Esophagus squamous epithelium (tissue), 5 donors: ENCODE results near the gene ARL8B. TPM values are rescaled to one million over a fixed set of nuclear protein-coding genes. Genes with fewer than 3 reads are reported as not detected.
"Not testable (repeated sequence)": the region's sequence is repeated elsewhere in the genome, so short reads cannot be mapped to it uniquely, and the experiment has no call there.

Source experiments
- DNase-seq: peaks from one replicate; lab custom pipeline; 2025; lab: John Stamatoyannopoulos, UW
- H3K27ac ChIP-seq, 4 donors: fragments of 200-600 bp; sonication (generic); one replicate each; pipeline ENCODE4 v1.5.1; 2016 to 2019; ENCODE audit warnings: mild to moderate bottlenecking in 1 of 4
- H3K27me3 ChIP-seq, 4 donors: fragments of 200-600 bp; sonication (generic); 1 replicate in 3 of 4; 2 replicates in 1 of 4; pipeline versions ENCODE4 v1.5.1 to v1.6.0; 2017 to 2021; ENCODE audit warnings: antibody characterized with exemption in 1 of 4
- H3K36me3 ChIP-seq, 3 donors: fragments of 200-600 bp; sonication (generic); one replicate each; pipeline ENCODE4 v1.5.1; 2016 to 2019
- H3K4me1 ChIP-seq, 3 donors: fragments of 200-600 bp; sonication (generic); one replicate each; pipeline ENCODE4 v1.5.1; 2017 to 2019
- H3K4me3 ChIP-seq, 4 donors: fragments of 200-600 bp; sonication (generic); 1 replicate in 3 of 4; 2 replicates in 1 of 4; pipeline ENCODE4 v1.5.1; 2016 to 2019; ENCODE audit warnings: mild to moderate bottlenecking in 2 of 4, moderate library complexity in 1 of 4
- H3K9me3 ChIP-seq, 3 donors: fragments of 200-600 bp; sonication (generic); one replicate each; pipeline ENCODE4 v1.5.1; 2016 to 2019
- CTCF ChIP-seq, 6 experiments: fragments of 450-650 bp in 4 of 6; fragments of 200-600 bp in 2 of 6; sonication (generic) in 2 of 6; IDR thresholded peaks; one replicate each; pipeline ENCODE4 v1.5.1; 2016 to 2019; ENCODE audit warnings: antibody characterized with exemption in 6 of 6, mild to moderate bottlenecking in 4 of 6, moderate library complexity in 4 of 6
- POLR2A ChIP-seq, 4 donors: fragments of 450-650 bp; IDR thresholded peaks; one replicate each; pipeline ENCODE4 v1.6.1; 2017; ENCODE audit warnings: antibody characterized with exemption in 4 of 4, mild to moderate bottlenecking in 4 of 4, moderate library complexity in 3 of 4
- WGBS, 2 donors: methylation state at CpG; one replicate each; pipeline ENCODE4 v1.1.5; 2018; 5-methylcytosine and 5-hydroxymethylcytosine counted together
- intact Hi-C: fragments of 100-400 bp; cut with DNase I; formaldehyde crosslinking; loops from one replicate; pipeline ENCODE4 v1.15.0; 2022
- total RNA-seq, 4 donors: library from RNA; depleted of rRNA; stranded (reverse); fragments of >200 nt; gene quantifications; one replicate each; pipeline ENCODE4 v1.1.0, GENCODE V29; 2016
- donor health status: DM: yes; HTN: yes; CAD: no.

The ARL8B gene
- total RNA-seq, 4 donors from 2014 or later, result 42.9 to 71.9 (median 51.7) TPM

- Histone ChIP-seq H3K27me3 (no peaks in the 10 kb centered on the region), H3K9me3 (no peaks in the 10 kb centered on the region), H3K27ac (peak overlapping the region in 2 of 4 donors; percentile 56 to 66), H3K36me3 (peaks cover 0 to 15% (median 0%) of the 10 kb centered on the region in 3 donors), H3K4me3 (no peak overlapping the region), H3K4me1 (peaks cover 3 to 80% (median 37%) of the 10 kb centered on the region in 3 donors)
- no peak for DNase-seq
- intact Hi-C loops, result no loop called here
- no peak for TF ChIP-seq POLR2A (IDR thresholded peaks at IDR 0.05)
- no peak for TF ChIP-seq CTCF (IDR thresholded peaks at IDR 0.05)
- 91 to 100% methylated on average over 4 of the region's 4 CpGs for WGBS, 2 donors
Observed at GRCh38 chr3:5143464-5143863, 21.4 kb downstream of the ARL8B start.

GRCh38 chr3:5144316-5144994 is 22.4 kb downstream of the ARL8B start:
- Histone ChIP-seq H3K9me3 (no peaks in the 10 kb centered on the region), H3K36me3 (peaks cover 0 to 15% (median 0%) of the 10 kb centered on the region in 3 donors), H3K27ac (peak overlapping the region in 2 of 4 donors; percentile 56 to 66), H3K4me3 (no peak overlapping the region), H3K4me1 (peaks cover 3 to 80% (median 29%) of the 10 kb centered on the region in 3 donors), H3K27me3 (no peaks in the 10 kb centered on the region)
- TF ChIP-seq CTCF (IDR thresholded peaks at IDR 0.05) (peak in 1 of 6 experiments; percentile 10), POLR2A (IDR thresholded peaks at IDR 0.05) (no peak)
- intact Hi-C loops, result no loop called here
- 63 to 74% methylated on average over 5 of the region's 5 CpGs for WGBS, 2 donors
- no peak for DNase-seq

GRCh38 chr3:5145120-5145519 is 23.0 kb downstream of the ARL8B start:
- Histone ChIP-seq H3K9me3 (no peaks in the 10 kb centered on the region), H3K27ac (peak overlapping the region in 2 of 4 donors; percentile 56 to 66), H3K27me3 (no peaks in the 10 kb centered on the region), H3K36me3 (peaks cover 0 to 15% (median 0%) of the 10 kb centered on the region in 3 donors), H3K4me1 (peaks cover 3 to 79% (median 24%) of the 10 kb centered on the region in 3 donors), H3K4me3 (no peak overlapping the region)
- no peak for DNase-seq
- intact Hi-C loops, result no loop called here
- 66 to 77% methylated on average over 5 of the region's 5 CpGs for WGBS, 2 donors
- TF ChIP-seq POLR2A (IDR thresholded peaks at IDR 0.05), result no peak
- no peak for TF ChIP-seq CTCF (IDR thresholded peaks at IDR 0.05)

- H3K27me3 ChIP-seq, DNase-seq, H3K27ac ChIP-seq, intact Hi-C loops, H3K4me3 ChIP-seq, H3K9me3 ChIP-seq: not testable (repeated sequence)
- H3K36me3 ChIP-seq, result peaks cover 0 to 10% (median 0%) of the 10 kb centered on the region in 3 donors
- H3K4me1 ChIP-seq, result peaks cover 3 to 79% (median 21%) of the 10 kb centered on the region in 3 donors
- WGBS, 2 donors, result 95 to 98% methylated on average over 5 of the region's 5 CpGs
Observed at GRCh38 chr3:5147152-5147551, 25.1 kb downstream of the ARL8B start.

GRCh38 chr3:5149306-5149880 is 27.3 kb downstream of the ARL8B start:
- H3K9me3 ChIP-seq, result no peaks in the 10 kb centered on the region
- H3K27ac ChIP-seq, result no peak overlapping the region
- TF ChIP-seq CTCF (IDR thresholded peaks at IDR 0.05), result no peak
- no peak for TF ChIP-seq POLR2A (IDR thresholded peaks at IDR 0.05)
- DNase-seq, result no peak
- intact Hi-C loops, result no loop called here
- no peaks in the 10 kb centered on the region for H3K27me3 ChIP-seq
- no peak overlapping the region for H3K4me3 ChIP-seq
- 89 to 90% methylated on average over 6 of the region's 7 CpGs for WGBS, 2 donors
- peaks cover 3 to 63% (median 11%) of the 10 kb centered on the region in 3 donors for H3K4me1 ChIP-seq
- H3K36me3 ChIP-seq, result peaks cover 0 to 7% (median 0%) of the 10 kb centered on the region in 3 donors
